ENCODE results near the gene FGFR3. TPM values are rescaled to one million over a fixed set of nuclear protein-coding genes. Genes with fewer than 3 reads are reported as not detected.

The FGFR3 gene
- polyA plus RNA-seq, 1 donor from 2014 or later: 0.48 TPM

DNA sequence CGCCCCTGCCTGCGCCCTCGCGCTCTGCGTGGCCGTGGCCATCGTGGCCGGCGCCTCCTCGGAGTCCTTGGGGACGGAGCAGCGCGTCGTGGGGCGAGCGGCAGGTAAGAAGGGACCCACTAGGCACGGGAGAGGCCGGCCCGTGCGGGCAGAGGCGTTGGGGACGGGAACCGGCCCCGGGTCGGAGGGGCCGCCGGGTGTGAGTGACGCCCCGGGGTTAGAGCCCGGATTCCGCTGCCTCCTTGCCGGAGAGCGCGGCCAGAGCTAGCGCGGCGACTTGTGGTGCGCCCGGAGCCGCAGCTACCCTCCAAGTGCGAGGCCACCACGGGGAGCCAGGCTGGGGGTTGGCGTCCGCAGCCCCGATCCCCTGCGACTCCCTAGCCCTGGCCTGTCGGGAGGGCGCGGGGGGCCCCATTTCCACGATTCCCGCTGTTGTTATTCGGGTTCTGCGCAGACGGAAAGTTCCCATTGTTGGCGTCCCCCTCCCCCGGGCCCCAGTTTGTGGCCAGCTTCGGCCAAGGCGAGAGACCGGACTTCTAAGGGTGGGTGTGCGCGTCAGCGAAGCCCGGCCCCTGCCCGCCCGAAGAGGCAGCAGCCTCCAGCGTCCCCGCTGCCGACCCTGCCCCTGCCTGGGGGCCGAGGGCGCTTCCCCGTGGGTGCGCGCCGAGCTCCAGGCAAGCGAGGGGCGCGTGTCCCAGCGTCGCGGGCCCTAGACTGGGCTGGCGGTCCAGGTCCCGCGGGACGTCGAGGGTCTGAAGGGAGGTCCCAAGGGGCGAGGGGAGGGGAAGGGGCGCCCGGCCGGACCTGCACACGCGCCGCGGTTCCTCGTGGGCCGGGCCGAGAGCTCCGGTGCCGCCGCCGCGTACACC lies 1.1 kb downstream of the FGFR3 start:
- Histone ChIP-seq H3K36me3 (ENCODE audit: insufficient read depth, low read length) (no peaks in the 10 kb centered on the region), H3K9me3 (ENCODE audit: low read length) (no peaks in the 10 kb centered on the region), H3K27me3 (ENCODE audit: insufficient read depth, low read depth, low read length) (peaks cover 47% of the 10 kb centered on the region), H3K9ac (ENCODE audit: low read length) (no peak overlapping the region), H3K27ac (ENCODE audit: low read length) (no peak overlapping the region), H3K9me2 (ENCODE audit: insufficient read depth, low read length) (no peaks in the 10 kb centered on the region), H3K4me3 (ENCODE audit: low read length) (peak overlapping the region; percentile 57), H3K79me2 (replicated peaks; ENCODE audit: insufficient read depth, low read length) (no peaks in the 10 kb centered on the region), H3K4me2 (ENCODE audit: low read length) (no peak overlapping the region), H4K20me1 (ENCODE audit: insufficient read depth) (no peaks in the 10 kb centered on the region), H3F3A (ENCODE audit: insufficient read depth, low read length, poor library complexity, severe bottlenecking) (no peaks in the 10 kb centered on the region), H2AFZ (ENCODE audit: low read depth, low read length) (no peak overlapping the region)
- TF ChIP-seq EZH2 (IDR thresholded peaks at IDR 0.05; ENCODE audit: borderline replicate concordance, insufficient read depth, low read length, poor library complexity, severe bottlenecking): peak; percentile 77
- TF ChIP-seq MXI1 (conservative IDR thresholded peaks at IDR 0.05; ENCODE audit: poor library complexity, severe bottlenecking): no peak

GRCh38 chr4:1794809-1795298 lies 1.8 kb downstream of the FGFR3 start:
- Histone ChIP-seq H3K36me3 (ENCODE audit: insufficient read depth, low read length) (no peaks in the 10 kb centered on the region), H3K27me3 (ENCODE audit: insufficient read depth, low read depth, low read length) (peaks cover 47% of the 10 kb centered on the region), H4K20me1 (ENCODE audit: insufficient read depth) (no peaks in the 10 kb centered on the region), H3F3A (ENCODE audit: insufficient read depth, low read length, poor library complexity, severe bottlenecking) (no peaks in the 10 kb centered on the region), H3K9me2 (ENCODE audit: insufficient read depth, low read length) (no peaks in the 10 kb centered on the region), H3K27ac (ENCODE audit: low read length) (no peak overlapping the region), H3K9ac (ENCODE audit: low read length) (no peak overlapping the region), H3K4me3 (ENCODE audit: low read length) (peak overlapping the region; percentile 41), H3K9me3 (ENCODE audit: low read length) (no peaks in the 10 kb centered on the region), H2AFZ (ENCODE audit: low read depth, low read length) (no peak overlapping the region), H3K79me2 (replicated peaks; ENCODE audit: insufficient read depth, low read length) (no peaks in the 10 kb centered on the region), H3K4me2 (ENCODE audit: low read length) (no peak overlapping the region)
- TF ChIP-seq, protein P1, sequence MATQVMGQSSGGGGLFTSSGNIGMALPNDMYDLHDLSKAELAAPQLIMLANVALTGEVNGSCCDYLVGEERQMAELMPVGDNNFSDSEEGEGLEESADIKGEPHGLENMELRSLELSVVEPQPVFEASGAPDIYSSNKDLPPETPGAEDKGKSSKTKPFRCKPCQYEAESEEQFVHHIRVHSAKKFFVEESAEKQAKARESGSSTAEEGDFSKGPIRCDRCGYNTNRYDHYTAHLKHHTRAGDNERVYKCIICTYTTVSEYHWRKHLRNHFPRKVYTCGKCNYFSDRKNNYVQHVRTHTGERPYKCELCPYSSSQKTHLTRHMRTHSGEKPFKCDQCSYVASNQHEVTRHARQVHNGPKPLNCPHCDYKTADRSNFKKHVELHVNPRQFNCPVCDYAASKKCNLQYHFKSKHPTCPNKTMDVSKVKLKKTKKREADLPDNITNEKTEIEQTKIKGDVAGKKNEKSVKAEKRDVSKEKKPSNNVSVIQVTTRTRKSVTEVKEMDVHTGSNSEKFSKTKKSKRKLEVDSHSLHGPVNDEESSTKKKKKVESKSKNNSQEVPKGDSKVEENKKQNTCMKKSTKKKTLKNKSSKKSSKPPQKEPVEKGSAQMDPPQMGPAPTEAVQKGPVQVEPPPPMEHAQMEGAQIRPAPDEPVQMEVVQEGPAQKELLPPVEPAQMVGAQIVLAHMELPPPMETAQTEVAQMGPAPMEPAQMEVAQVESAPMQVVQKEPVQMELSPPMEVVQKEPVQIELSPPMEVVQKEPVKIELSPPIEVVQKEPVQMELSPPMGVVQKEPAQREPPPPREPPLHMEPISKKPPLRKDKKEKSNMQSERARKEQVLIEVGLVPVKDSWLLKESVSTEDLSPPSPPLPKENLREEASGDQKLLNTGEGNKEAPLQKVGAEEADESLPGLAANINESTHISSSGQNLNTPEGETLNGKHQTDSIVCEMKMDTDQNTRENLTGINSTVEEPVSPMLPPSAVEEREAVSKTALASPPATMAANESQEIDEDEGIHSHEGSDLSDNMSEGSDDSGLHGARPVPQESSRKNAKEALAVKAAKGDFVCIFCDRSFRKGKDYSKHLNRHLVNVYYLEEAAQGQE (IDR thresholded peaks at IDR 0.05; ENCODE audit: borderline replicate concordance): no peak
- TF ChIP-seq MXI1 (conservative IDR thresholded peaks at IDR 0.05; ENCODE audit: poor library complexity, severe bottlenecking) (no peak), EP300 (conservative IDR thresholded peaks at IDR 0.05; ENCODE audit: poor library complexity, severe bottlenecking) (no peak), SMC3 (conservative IDR thresholded peaks at IDR 0.05; ENCODE audit: poor library complexity) (no peak)

GRCh38 chr4:1795299-1796195 lies 2.5 kb downstream of the FGFR3 start:
- TF ChIP-seq, protein P1 (IDR thresholded peaks at IDR 0.05; ENCODE audit: borderline replicate concordance): no peak
- TF ChIP-seq TAF1 (IDR thresholded peaks at IDR 0.05; ENCODE audit: low read depth): no peak
- TF ChIP-seq SMC3 (conservative IDR thresholded peaks at IDR 0.05; ENCODE audit: poor library complexity): no peak
- no peak for TF ChIP-seq POLR2AphosphoS5 (IDR thresholded peaks at IDR 0.05)
- no peak for TF ChIP-seq EP300 (conservative IDR thresholded peaks at IDR 0.05; ENCODE audit: poor library complexity, severe bottlenecking)
- TF ChIP-seq EZH2 (IDR thresholded peaks at IDR 0.05; ENCODE audit: borderline replicate concordance, insufficient read depth, low read length, poor library complexity, severe bottlenecking): no peak
- no peak for TF ChIP-seq RAD21 (conservative IDR thresholded peaks at IDR 0.05)
- no peak for TF ChIP-seq MXI1 (conservative IDR thresholded peaks at IDR 0.05; ENCODE audit: poor library complexity, severe bottlenecking)
- TF ChIP-seq, protein P2, sequence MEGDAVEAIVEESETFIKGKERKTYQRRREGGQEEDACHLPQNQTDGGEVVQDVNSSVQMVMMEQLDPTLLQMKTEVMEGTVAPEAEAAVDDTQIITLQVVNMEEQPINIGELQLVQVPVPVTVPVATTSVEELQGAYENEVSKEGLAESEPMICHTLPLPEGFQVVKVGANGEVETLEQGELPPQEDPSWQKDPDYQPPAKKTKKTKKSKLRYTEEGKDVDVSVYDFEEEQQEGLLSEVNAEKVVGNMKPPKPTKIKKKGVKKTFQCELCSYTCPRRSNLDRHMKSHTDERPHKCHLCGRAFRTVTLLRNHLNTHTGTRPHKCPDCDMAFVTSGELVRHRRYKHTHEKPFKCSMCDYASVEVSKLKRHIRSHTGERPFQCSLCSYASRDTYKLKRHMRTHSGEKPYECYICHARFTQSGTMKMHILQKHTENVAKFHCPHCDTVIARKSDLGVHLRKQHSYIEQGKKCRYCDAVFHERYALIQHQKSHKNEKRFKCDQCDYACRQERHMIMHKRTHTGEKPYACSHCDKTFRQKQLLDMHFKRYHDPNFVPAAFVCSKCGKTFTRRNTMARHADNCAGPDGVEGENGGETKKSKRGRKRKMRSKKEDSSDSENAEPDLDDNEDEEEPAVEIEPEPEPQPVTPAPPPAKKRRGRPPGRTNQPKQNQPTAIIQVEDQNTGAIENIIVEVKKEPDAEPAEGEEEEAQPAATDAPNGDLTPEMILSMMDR (IDR thresholded peaks at IDR 0.05; ENCODE audit: poor library complexity, severe bottlenecking): no peak
- Histone ChIP-seq H3K27me3 (ENCODE audit: insufficient read depth, low read depth, low read length) (peaks cover 47% of the 10 kb centered on the region), H3K4me3 (ENCODE audit: low read length) (peak overlapping the region; percentile 41), H3K9me2 (ENCODE audit: insufficient read depth, low read length) (no peaks in the 10 kb centered on the region), H3K27ac (ENCODE audit: low read length) (no peak overlapping the region), H4K20me1 (ENCODE audit: insufficient read depth) (no peaks in the 10 kb centered on the region), H3F3A (ENCODE audit: insufficient read depth, low read length, poor library complexity, severe bottlenecking) (no peaks in the 10 kb centered on the region), H3K36me3 (ENCODE audit: insufficient read depth, low read length) (no peaks in the 10 kb centered on the region), H3K79me2 (replicated peaks; ENCODE audit: insufficient read depth, low read length) (no peaks in the 10 kb centered on the region), H3K9me3 (ENCODE audit: low read length) (no peaks in the 10 kb centered on the region), H2AFZ (ENCODE audit: low read depth, low read length) (no peak overlapping the region), H3K9ac (ENCODE audit: low read length) (no peak overlapping the region), H3K4me2 (ENCODE audit: low read length) (no peak overlapping the region)
